ENCODE measurements around the gene EFNA1.

DNA sequence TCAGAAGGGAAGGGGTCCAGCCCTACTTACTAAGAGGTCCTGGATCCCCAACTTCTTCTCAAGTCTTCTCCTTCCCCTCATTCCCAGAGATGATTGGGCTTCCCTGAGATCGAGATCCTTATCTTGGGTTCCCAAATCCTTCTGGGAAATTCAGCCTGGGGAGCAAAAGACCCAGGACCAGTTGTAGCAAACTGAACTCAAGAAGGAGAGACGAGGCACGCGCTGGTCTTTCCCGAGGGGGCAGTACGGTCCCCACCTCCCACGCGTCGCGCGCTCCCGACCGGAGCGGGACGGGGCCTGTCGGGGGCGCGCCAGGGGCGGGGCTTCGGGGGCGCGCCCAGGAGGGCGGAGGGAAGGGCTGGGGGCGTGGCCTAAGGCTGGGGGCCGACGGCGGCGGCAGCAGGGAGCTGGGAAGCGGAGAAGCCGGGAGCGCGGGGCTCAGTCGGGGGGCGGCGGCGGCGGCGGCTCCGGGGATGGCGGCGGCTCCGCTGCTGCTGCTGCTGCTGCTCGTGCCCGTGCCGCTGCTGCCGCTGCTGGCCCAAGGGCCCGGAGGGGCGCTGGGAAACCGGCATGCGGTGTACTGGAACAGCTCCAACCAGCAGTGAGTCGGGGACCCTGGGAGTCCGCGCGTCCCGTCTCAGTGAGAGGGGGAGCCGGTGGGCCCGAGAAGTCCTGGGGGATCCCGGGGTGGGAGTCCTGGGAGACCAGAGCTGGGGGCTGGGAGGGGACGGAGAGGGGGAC, 49.0 kb upstream of the EFNA1 start, which contains the start of gene EFNA3:
- TF ChIP-seq, protein P1, sequence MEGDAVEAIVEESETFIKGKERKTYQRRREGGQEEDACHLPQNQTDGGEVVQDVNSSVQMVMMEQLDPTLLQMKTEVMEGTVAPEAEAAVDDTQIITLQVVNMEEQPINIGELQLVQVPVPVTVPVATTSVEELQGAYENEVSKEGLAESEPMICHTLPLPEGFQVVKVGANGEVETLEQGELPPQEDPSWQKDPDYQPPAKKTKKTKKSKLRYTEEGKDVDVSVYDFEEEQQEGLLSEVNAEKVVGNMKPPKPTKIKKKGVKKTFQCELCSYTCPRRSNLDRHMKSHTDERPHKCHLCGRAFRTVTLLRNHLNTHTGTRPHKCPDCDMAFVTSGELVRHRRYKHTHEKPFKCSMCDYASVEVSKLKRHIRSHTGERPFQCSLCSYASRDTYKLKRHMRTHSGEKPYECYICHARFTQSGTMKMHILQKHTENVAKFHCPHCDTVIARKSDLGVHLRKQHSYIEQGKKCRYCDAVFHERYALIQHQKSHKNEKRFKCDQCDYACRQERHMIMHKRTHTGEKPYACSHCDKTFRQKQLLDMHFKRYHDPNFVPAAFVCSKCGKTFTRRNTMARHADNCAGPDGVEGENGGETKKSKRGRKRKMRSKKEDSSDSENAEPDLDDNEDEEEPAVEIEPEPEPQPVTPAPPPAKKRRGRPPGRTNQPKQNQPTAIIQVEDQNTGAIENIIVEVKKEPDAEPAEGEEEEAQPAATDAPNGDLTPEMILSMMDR (conservative IDR thresholded peaks at IDR 0.05; ENCODE audit: low read depth, low read length), result no peak
- TF ChIP-seq EZH2 (IDR thresholded peaks at IDR 0.05; ENCODE audit: borderline replicate concordance, low read depth, low read length, poor library complexity, severe bottlenecking), result no peak
